Dedifferentiated amniotic fluid mesenchymal stem cell (primary cell): ENCODE results near the gene CDK5R1.

Experiments used
- DNase-seq: peaks from one replicate; pipeline ENCODE4 v3.0.0-alpha.2; 2016; ENCODE audit errors: extremely low spot score

Gene CDK5R1

GRCh38 chr17:32492648-32493289, 6.0 kb downstream of the CDK5R1 start:
- DNase-seq = no peak

- no peak for DNase-seq
Observed at GRCh38 chr17:32493571-32493970, 6.8 kb downstream of the CDK5R1 start.

GRCh38 chr17:32493976-32494513, 7.3 kb downstream of the CDK5R1 start:
- DNase-seq = no peak

GRCh38 chr17:32494621-32495358, 8.0 kb downstream of the CDK5R1 start:
- DNase-seq = no peak

- no peak for DNase-seq
Observed at GRCh38 chr17:32495359-32496231, 8.8 kb downstream of the CDK5R1 start.

- no peak for DNase-seq
Observed at GRCh38 chr17:32496395-32497073, 9.7 kb downstream of the CDK5R1 start.

- DNase-seq = no peak
Observed at GRCh38 chr17:32497431-32498205, 10.8 kb downstream of the CDK5R1 start.

- no peak for DNase-seq
Observed at GRCh38 chr17:32498391-32498790, 11.6 kb downstream of the CDK5R1 start.

- no peak for DNase-seq
Observed at GRCh38 chr17:32502013-32502412, 15.2 kb downstream of the CDK5R1 start.

GRCh38 chr17:32502710-32503109, 15.9 kb downstream of the CDK5R1 start:
- DNase-seq = no peak

- DNase-seq = no peak
Observed at GRCh38 chr17:32503251-32504165, 16.7 kb downstream of the CDK5R1 start.

- DNase-seq = no peak
Observed at GRCh38 chr17:32504166-32504990, 17.6 kb downstream of the CDK5R1 start.

- no peak for DNase-seq
Observed at GRCh38 chr17:32508926-32509325, 22.1 kb downstream of the CDK5R1 start.

- DNase-seq = no peak
Observed at GRCh38 chr17:32510466-32510865, 23.7 kb downstream of the CDK5R1 start.

GRCh38 chr17:32512328-32512727, 25.5 kb downstream of the CDK5R1 start:
- DNase-seq = no peak

- DNase-seq = no peak
Observed at GRCh38 chr17:32513579-32513978, 26.8 kb downstream of the CDK5R1 start.

- no peak for DNase-seq
Observed at GRCh38 chr17:32514606-32515005, 27.8 kb downstream of the CDK5R1 start.

GRCh38 chr17:32515677-32516383, 29.0 kb downstream of the CDK5R1 start:
- no peak for DNase-seq
